H1 (cell line): ENCODE measurements around the gene SLAMF1. TPM values are rescaled to one million over a fixed set of nuclear protein-coding genes. Genes with fewer than 3 reads are reported as not detected.

Experiments
- ASH2L ChIP-seq: fragments of 200-600, 300-600 bp; sonication (generic); IDR thresholded peaks from one replicate; pipeline ENCODE4 v1.7.1; 2017; ENCODE audit warnings: low read length
- polyA plus RNA-seq, 7 experiments: library from polyadenylated mRNA; depleted of rRNA in 3 of 7; stranded (reverse) in 5 of 7; unstranded in 2 of 7; fragments of >200 nt in 5 of 7; fragments of 200-250 nt in 2 of 7; gene quantifications; 1 replicate in 5 of 7; 2 replicates in 1 of 7; 4 replicates in 1 of 7; pipeline versions ENCODE4 v1.2.1 to v1.2.3, GENCODE V29; 2011 to 2013; ENCODE audit warnings: missing spikeins in 2 of 7, mixed read lengths in 2 of 7
- total RNA-seq: library from RNA; stranded (reverse); fragmentation: NEBNext Ultra II Directional; extraction: Animal tissue kit (Norgen Biotek cat#: 25700); gene quantifications from 2 replicates; pipeline ENCODE4 v1.2.1, GENCODE V29; 2021

Gene SLAMF1
- total and polyA plus RNA-seq, 2 of the 8 experiments (the other 6 are each of a cell fraction or from before 2014, with no cell fraction given), result not detected

DNA sequence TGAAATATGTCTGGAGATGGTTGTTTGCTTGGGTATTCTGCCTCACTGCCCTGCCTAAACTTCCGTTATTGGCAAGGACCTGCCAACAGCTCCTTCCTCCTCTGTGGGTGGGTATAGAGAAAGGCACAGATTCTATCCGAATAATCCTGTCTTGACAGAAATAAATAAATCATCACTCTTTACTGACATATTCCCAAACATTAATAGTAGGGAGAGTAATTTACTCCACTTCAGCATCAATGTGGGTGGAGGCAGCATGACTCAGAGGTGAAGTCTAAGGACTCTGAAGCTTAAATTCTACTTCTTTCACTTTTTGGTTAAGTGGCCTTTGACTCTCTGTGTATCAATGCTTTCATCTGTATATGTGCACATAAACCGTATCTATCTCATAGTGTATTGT is 70.5 kb downstream of the SLAMF1 start (continued):
- no peak for TF ChIP-seq ASH2L
